MM.1S (cell line): ENCODE measurements around the gene DPH7.
"Not testable (repeated sequence)": the region's sequence is repeated elsewhere in the genome, so short reads cannot be mapped to it uniquely, and the experiment has no call there.

Experiments
- DNase-seq: peaks from one replicate; pipeline ENCODE4 v3.0.0-alpha.2; 2015
- H2AFZ ChIP-seq: fragments of 300-600 bp; sonication (generic); 2 replicates; pipeline ENCODE4 v1.6.0; 2016; ENCODE audit warnings: antibody characterized with exemption, low read length
- H3F3A ChIP-seq: fragments of 300-600 bp; sonication (generic); 2 replicates; pipeline ENCODE4 v1.6.1; 2016; ENCODE audit warnings: mild to moderate bottlenecking, antibody characterized with exemption, low read length, moderate library complexity, mixed read lengths; ENCODE audit not compliant: insufficient read depth
- H3K27ac ChIP-seq: fragments of 300-600 bp; sonication (generic); 2 replicates; pipeline ENCODE4 v1.5.1; 2016; ENCODE audit warnings: mild to moderate bottlenecking, low read length
- H3K27me3 ChIP-seq: fragments of 300-600 bp; sonication (generic); replicated peaks from 2 replicates; pipeline ENCODE4 v1.6.0; 2016; ENCODE audit warnings: low read length; ENCODE audit not compliant: insufficient read depth
- H3K36me3 ChIP-seq: fragments of 300-600 bp; sonication (generic); replicated peaks from 2 replicates; pipeline ENCODE4 v1.6.1; 2016; ENCODE audit warnings: mild to moderate bottlenecking, low read length, mixed read lengths; ENCODE audit not compliant: insufficient read depth
- H3K4me1 ChIP-seq: fragments of 300-600 bp; sonication (generic); 2 replicates; pipeline ENCODE4 v1.6.1; 2016; ENCODE audit warnings: low read length, mixed read lengths
- H3K4me2 ChIP-seq: fragments of 300-600 bp; sonication (generic); 2 replicates; pipeline ENCODE4 v1.6.0; 2016; ENCODE audit warnings: low read depth, low read length
- H3K4me3 ChIP-seq: fragments of 300-600 bp; sonication (generic); 2 replicates; pipeline ENCODE4 v1.5.1; 2016; ENCODE audit warnings: low read length, mixed read lengths
- H3K79me2 ChIP-seq: fragments of 300-600 bp; sonication (generic); 2 replicates; pipeline ENCODE4 v1.6.1; 2016; ENCODE audit warnings: mixed run types, low read length, mixed read lengths
- H3K9ac ChIP-seq: fragments of 300-600 bp; sonication (generic); 2 replicates; pipeline ENCODE4 v1.6.1; 2016; ENCODE audit warnings: low read length, mixed read lengths
- H3K9me2 ChIP-seq: fragments of 300-600 bp; sonication (generic); replicated peaks from 2 replicates; pipeline ENCODE4 v1.6.1; 2016; ENCODE audit warnings: mild to moderate bottlenecking, low read length, mixed read lengths; ENCODE audit not compliant: insufficient read depth
- H3K9me3 ChIP-seq: fragments of 300-600 bp; sonication (generic); replicated peaks from 2 replicates; pipeline ENCODE4 v1.6.1; 2016; ENCODE audit warnings: mild to moderate bottlenecking, low read length, mixed read lengths; ENCODE audit not compliant: insufficient read depth
- H4K20me1 ChIP-seq: fragments of 300-600 bp; sonication (generic); 2 replicates; pipeline ENCODE4 v1.6.1; 2016; ENCODE audit warnings: mild to moderate bottlenecking, low read length, moderate library complexity, mixed read lengths; ENCODE audit not compliant: insufficient read depth
- EZH2 ChIP-seq: fragments of 300-600 bp; sonication (generic); optimal IDR thresholded peaks from 2 replicates; pipeline ENCODE3; 2017; ENCODE audit warnings: low read depth, mild to moderate bottlenecking, antibody characterized with exemption, low read length, mixed read lengths
- EZH2phosphoT487 ChIP-seq: fragments of 300-600 bp; sonication (generic); IDR thresholded peaks from 2 replicates; pipeline ENCODE4 v1.6.1; 2018; ENCODE audit warnings: antibody characterized with exemption, low read length
- TF ChIP-seq, protein P1 (sequence below): fragments of 300-600 bp; sonication (generic); IDR thresholded peaks from 2 replicates; pipeline ENCODE4 v1.5.1; 2016; ENCODE audit warnings: antibody characterized with exemption, low read length, mixed read lengths

The DPH7 gene

DNA sequence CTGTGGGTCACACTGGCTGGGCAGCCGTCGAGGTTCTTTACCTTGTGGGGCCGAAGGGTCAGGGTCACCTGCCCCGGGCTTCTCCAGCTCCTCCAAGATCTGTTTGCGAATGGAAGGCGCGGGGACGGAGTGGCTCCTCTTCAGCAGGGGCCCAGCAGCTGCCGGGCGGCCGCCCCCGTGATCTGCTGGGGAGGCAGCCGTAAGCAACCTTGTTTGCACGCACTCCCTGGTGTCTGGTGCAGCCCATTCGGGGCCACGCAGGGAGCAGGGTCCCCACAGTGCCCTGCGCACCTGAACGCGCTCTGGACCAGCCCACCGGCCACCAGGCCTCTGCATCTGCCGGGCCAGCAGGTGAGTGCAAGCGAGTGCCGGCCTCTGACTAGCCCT is 63.4 kb downstream of the DPH7 start:
- TF ChIP-seq, protein P1, sequence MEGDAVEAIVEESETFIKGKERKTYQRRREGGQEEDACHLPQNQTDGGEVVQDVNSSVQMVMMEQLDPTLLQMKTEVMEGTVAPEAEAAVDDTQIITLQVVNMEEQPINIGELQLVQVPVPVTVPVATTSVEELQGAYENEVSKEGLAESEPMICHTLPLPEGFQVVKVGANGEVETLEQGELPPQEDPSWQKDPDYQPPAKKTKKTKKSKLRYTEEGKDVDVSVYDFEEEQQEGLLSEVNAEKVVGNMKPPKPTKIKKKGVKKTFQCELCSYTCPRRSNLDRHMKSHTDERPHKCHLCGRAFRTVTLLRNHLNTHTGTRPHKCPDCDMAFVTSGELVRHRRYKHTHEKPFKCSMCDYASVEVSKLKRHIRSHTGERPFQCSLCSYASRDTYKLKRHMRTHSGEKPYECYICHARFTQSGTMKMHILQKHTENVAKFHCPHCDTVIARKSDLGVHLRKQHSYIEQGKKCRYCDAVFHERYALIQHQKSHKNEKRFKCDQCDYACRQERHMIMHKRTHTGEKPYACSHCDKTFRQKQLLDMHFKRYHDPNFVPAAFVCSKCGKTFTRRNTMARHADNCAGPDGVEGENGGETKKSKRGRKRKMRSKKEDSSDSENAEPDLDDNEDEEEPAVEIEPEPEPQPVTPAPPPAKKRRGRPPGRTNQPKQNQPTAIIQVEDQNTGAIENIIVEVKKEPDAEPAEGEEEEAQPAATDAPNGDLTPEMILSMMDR, result no peak
- TF ChIP-seq EZH2, result no peak
- no peak for TF ChIP-seq EZH2phosphoT487
- H3K9ac ChIP-seq, result no peak overlapping the region
- H3F3A ChIP-seq, result peaks cover 16% of the 10 kb centered on the region
- no peak overlapping the region for H3K27ac ChIP-seq
- H3K4me2 ChIP-seq, result no peak overlapping the region
- no peak overlapping the region for H3K4me3 ChIP-seq
- H3K9me2 ChIP-seq, result no peaks in the 10 kb centered on the region
- no peak overlapping the region for H2AFZ ChIP-seq
- no peak for DNase-seq
- peaks cover 17% of the 10 kb centered on the region for H3K4me1 ChIP-seq
- H3K79me2 ChIP-seq, result no peaks in the 10 kb centered on the region
- no peaks in the 10 kb centered on the region for H3K27me3 ChIP-seq
- H3K36me3 ChIP-seq, result no peaks in the 10 kb centered on the region
- no peaks in the 10 kb centered on the region for H3K9me3 ChIP-seq
- H4K20me1 ChIP-seq, result no peaks in the 10 kb centered on the region

DNA sequence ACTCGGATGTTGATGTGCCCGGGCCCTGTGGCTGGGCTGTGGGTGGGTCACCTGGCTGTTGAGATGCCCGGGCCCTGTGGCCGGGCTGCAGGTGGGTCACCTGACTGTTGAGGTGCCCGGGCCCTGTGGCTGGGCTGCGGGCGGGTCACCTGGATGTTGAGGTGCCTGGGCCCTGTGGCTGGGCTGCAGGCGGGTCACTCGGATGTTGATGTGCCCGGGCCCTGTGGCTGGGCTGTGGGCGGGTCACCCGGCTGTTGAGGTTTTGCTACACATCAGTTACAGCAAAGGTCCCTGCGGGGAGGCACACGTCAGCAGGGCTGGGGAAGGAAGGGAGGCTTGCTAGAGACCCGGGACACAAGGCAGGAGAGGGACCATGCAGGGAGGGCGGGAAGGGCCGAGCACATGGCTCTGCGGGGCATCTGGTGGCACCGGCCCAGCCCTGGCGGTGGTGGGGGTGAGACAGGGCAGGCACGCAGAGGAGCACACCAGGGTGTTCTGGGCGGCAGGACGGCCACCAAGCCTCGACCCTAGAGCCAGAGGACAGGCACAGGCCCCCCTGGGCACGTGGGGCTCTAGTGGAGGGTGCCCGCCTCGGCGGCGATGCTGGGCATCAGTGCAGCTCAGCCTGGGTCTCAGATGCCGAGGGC is 63.9 kb downstream of the DPH7 start:
- no peaks in the 10 kb centered on the region for H3K36me3 ChIP-seq
- peaks cover 16% of the 10 kb centered on the region for H3F3A ChIP-seq
- no peaks in the 10 kb centered on the region for H3K9me3 ChIP-seq
- no peak for DNase-seq
- no peaks in the 10 kb centered on the region for H3K79me2 ChIP-seq
- no peak overlapping the region for H3K4me3 ChIP-seq
- no peak overlapping the region for H3K9ac ChIP-seq
- H3K27ac ChIP-seq, result no peak overlapping the region; the same call in 1 of the 2 replicates
- H2AFZ ChIP-seq, result no peak overlapping the region
- no peaks in the 10 kb centered on the region for H3K9me2 ChIP-seq
- H3K4me2 ChIP-seq, result no peak overlapping the region
- H3K4me1 ChIP-seq, result peaks cover 17% of the 10 kb centered on the region
- TF ChIP-seq EZH2phosphoT487 (no peak), EZH2 (no peak)
- TF ChIP-seq, protein P1, result no peak
- no peaks in the 10 kb centered on the region for H3K27me3 ChIP-seq
- no peaks in the 10 kb centered on the region for H4K20me1 ChIP-seq

DNA sequence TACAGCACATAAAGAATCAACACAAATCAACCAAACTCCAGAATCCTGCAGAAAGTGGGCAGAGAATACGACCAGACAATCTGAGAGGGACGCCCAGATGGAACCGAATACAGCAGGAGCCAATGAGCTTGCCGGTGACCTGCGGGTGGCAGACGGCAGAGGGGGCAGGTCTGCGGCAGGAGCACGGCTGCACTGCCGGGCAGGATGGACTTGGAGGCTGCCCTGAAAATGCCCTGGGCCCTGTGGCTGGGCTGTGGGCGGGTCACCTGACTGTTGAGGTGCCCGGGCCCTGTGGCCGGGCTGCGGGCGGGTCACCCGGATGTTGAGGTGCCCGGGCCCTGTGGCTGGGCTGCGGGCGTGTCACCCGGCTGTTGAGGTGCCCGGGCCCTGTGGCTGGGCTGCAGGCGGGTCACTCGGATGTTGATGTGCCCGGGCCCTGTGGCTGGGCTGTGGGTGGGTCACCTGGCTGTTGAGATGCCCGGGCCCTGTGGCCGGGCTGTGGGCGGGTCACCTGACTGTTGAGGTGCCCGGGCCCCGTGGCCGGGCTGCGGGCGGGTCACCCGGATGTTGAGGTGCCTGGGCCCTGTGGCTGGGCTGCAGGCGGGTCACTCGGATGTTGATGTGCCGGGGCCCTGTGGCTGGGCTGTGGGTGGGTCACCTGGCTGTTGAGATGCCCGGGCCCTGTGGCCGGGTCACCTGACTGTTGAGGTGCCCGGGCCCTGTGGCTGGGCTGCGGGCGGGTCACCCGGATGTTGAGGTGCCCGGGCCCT is 64.7 kb downstream of the DPH7 start:
- H3F3A ChIP-seq, result peaks cover 16% of the 10 kb centered on the region
- peak overlapping the region; percentile 80 for H3K27ac ChIP-seq
- peak overlapping the region; percentile 14; the same call in 1 of the 2 replicates for H2AFZ ChIP-seq
- TF ChIP-seq, protein P1, result 0 out of 2 replicates have a peak, but pooled peaks have one; percentile 3
- H3K9ac ChIP-seq, result peak overlapping the region; percentile 35; the same call in 1 of the 2 replicates
- H4K20me1 ChIP-seq, H3K36me3 ChIP-seq, H3K79me2 ChIP-seq, H3K9me3 ChIP-seq, H3K9me2 ChIP-seq, H3K27me3 ChIP-seq: not testable (repeated sequence)
- peak overlapping the region; percentile 46 for H3K4me3 ChIP-seq
- peak; percentile 60 for DNase-seq
- H3K4me2 ChIP-seq, result peak overlapping the region; percentile 82
- H3K4me1 ChIP-seq, result peaks cover 17% of the 10 kb centered on the region

DNA sequence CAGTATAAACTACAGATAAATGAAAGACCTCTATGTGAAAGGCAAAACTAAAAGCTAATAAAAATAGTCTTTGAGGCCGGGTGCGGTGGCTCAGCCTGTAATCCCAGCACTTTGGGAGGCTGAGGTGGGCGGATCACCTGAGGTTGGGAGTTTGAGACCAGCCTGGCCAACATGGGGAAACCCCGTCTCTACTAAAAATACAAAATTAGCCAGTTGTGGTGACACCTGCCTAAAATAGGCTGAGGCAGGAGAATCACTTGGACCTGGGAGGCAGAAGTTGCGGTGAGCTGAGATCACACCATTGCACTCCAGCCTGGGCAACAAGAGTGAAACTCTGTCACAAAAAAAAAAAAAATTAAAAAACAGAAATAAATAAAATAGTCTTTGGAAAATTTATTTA is 65.6 kb downstream of the DPH7 start:
- H3F3A ChIP-seq, result peaks cover 16% of the 10 kb centered on the region
- peak overlapping the region; percentile 80 for H3K27ac ChIP-seq
- peak; percentile 64 for DNase-seq
- not testable (repeated sequence) for H3K27me3 ChIP-seq, H4K20me1 ChIP-seq, H3K9me3 ChIP-seq, H2AFZ ChIP-seq, H3K9me2 ChIP-seq, H3K9ac ChIP-seq, H3K36me3 ChIP-seq, H3K79me2 ChIP-seq
- peak overlapping the region; percentile 46; the same call in 1 of the 2 replicates for H3K4me3 ChIP-seq
- peaks cover 17% of the 10 kb centered on the region for H3K4me1 ChIP-seq
- H3K4me2 ChIP-seq, result peak overlapping the region; percentile 82
